Stomach smooth muscle (tissue), 2 donors: Measurements from ENCODE around the gene ZBTB47.

Source experiments
- H3K27ac ChIP-seq: one replicate; pipeline ENCODE4 v1.7.0; 2013; ENCODE audit warnings: mild to moderate bottlenecking, low read length, inconsistent platforms
- H3K27me3 ChIP-seq, 2 donors: one replicate each; pipeline ENCODE4 v1.7.0; 2013; ENCODE audit warnings: low read length in 2 of 2; ENCODE audit not compliant: insufficient read depth in 2 of 2, control insufficient read depth in 1 of 2
- H3K36me3 ChIP-seq, 2 donors: one replicate each; pipeline ENCODE4 v1.7.0; 2013; ENCODE audit warnings: low read length in 2 of 2; ENCODE audit not compliant: control insufficient read depth in 2 of 2, insufficient read depth in 2 of 2
- H3K4me1 ChIP-seq: one replicate; pipeline ENCODE4 v1.7.0; 2013; ENCODE audit warnings: low read length; ENCODE audit not compliant: control insufficient read depth, insufficient read depth
- H3K4me3 ChIP-seq, 2 donors: one replicate each; pipeline ENCODE4 v1.7.0; 2013; ENCODE audit warnings: low read length in 2 of 2
- H3K9ac ChIP-seq, 2 donors: one replicate each; pipeline ENCODE4 v1.7.0; 2013; ENCODE audit warnings: low read length in 2 of 2, mild to moderate bottlenecking in 1 of 2
- H3K9me3 ChIP-seq, 2 donors: one replicate each; pipeline ENCODE4 v1.7.0; 2013; ENCODE audit warnings: low read length in 2 of 2; ENCODE audit not compliant: control insufficient read depth in 2 of 2
- donor health status: healthy.
- donor health status: Pancreatic carcinoma.

Gene ZBTB47

GRCh38 chr3:42659451-42660130, 6.1 kb downstream of the ZBTB47 start:
- no peaks in the 10 kb centered on the region for H3K27me3 ChIP-seq
- no peak overlapping the region for H3K9ac ChIP-seq
- no peak overlapping the region for H3K4me3 ChIP-seq
- peaks cover 0 to 9% of the 10 kb centered on the region in 2 donors for H3K36me3 ChIP-seq
- H3K9me3 ChIP-seq = no peaks in the 10 kb centered on the region
- H3K27ac ChIP-seq = peak overlapping the region; percentile 46
- peaks cover 45% of the 10 kb centered on the region for H3K4me1 ChIP-seq

GRCh38 chr3:42660131-42660715, 6.7 kb downstream of the ZBTB47 start:
- Histone ChIP-seq H3K27me3 (no peaks in the 10 kb centered on the region), H3K36me3 (peaks cover 0 to 9% of the 10 kb centered on the region in 2 donors), H3K9ac (no peak overlapping the region), H3K4me1 (peaks cover 41% of the 10 kb centered on the region), H3K9me3 (no peaks in the 10 kb centered on the region), H3K4me3 (no peak overlapping the region), H3K27ac (peak overlapping the region; percentile 46)

GRCh38 chr3:42660898-42661297, 7.4 kb downstream of the ZBTB47 start:
- Histone ChIP-seq H3K36me3 (peaks cover 0 to 9% of the 10 kb centered on the region in 2 donors), H3K4me3 (no peak overlapping the region), H3K27ac (no peak overlapping the region), H3K9ac (no peak overlapping the region), H3K27me3 (no peaks in the 10 kb centered on the region), H3K9me3 (no peaks in the 10 kb centered on the region), H3K4me1 (peaks cover 40% of the 10 kb centered on the region)

DNA sequence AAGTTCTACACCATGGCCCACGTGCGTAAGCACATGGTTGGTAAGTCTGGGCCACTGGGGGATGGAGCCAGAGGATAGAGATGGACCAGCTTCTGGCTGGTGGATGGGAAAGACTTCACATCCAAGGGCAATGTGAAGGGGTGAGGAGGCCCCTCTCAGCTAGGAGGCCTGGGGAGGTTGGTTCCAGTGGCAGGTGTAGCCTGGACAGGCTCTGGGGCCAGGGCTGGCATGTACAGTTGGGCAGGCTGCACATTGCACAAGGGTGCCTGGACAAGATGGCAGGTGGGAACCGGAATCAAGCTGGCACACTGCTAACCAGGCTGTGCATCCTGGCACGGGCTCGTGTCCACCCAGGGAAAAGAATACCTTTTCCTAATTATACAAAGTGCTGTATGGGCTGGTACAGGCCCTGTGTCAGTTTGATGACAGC, 8.1 kb downstream of the ZBTB47 start:
- Histone ChIP-seq H3K27me3 (no peaks in the 10 kb centered on the region), H3K9ac (no peak overlapping the region), H3K9me3 (no peaks in the 10 kb centered on the region), H3K4me1 (peaks cover 42% of the 10 kb centered on the region), H3K27ac (no peak overlapping the region), H3K4me3 (no peak overlapping the region), H3K36me3 (peaks cover 0 to 9% of the 10 kb centered on the region in 2 donors)

- Histone ChIP-seq H3K27me3 (no peaks in the 10 kb centered on the region), H3K9ac (no peak overlapping the region), H3K9me3 (no peaks in the 10 kb centered on the region), H3K4me3 (no peak overlapping the region), H3K36me3 (peaks cover 0 to 7% of the 10 kb centered on the region in 2 donors), H3K4me1 (peaks cover 42% of the 10 kb centered on the region), H3K27ac (no peak overlapping the region)
These were observed 8.7 kb downstream of the ZBTB47 start for GRCh38 chr3:42662037-42662812.

GRCh38 chr3:42662813-42663535, 9.5 kb downstream of the ZBTB47 start:
- Histone ChIP-seq H3K4me3 (no peak overlapping the region), H3K36me3 (peaks cover 0 to 7% of the 10 kb centered on the region in 2 donors), H3K9me3 (no peaks in the 10 kb centered on the region), H3K9ac (no peak overlapping the region), H3K4me1 (peaks cover 50% of the 10 kb centered on the region), H3K27me3 (no peaks in the 10 kb centered on the region), H3K27ac (no peak overlapping the region)

GRCh38 chr3:42663581-42664437, 10.3 kb downstream of the ZBTB47 start:
- Histone ChIP-seq H3K4me3 (no peak overlapping the region), H3K36me3 (peaks cover 0 to 3% of the 10 kb centered on the region in 2 donors), H3K27me3 (no peaks in the 10 kb centered on the region), H3K4me1 (peaks cover 52% of the 10 kb centered on the region), H3K27ac (no peak overlapping the region), H3K9me3 (no peaks in the 10 kb centered on the region), H3K9ac (no peak overlapping the region)

GRCh38 chr3:42664438-42664803, 10.9 kb downstream of the ZBTB47 start:
- no peak overlapping the region for H3K9ac ChIP-seq
- no peaks in the 10 kb centered on the region for H3K9me3 ChIP-seq
- peaks cover 52% of the 10 kb centered on the region for H3K4me1 ChIP-seq
- no peak overlapping the region for H3K4me3 ChIP-seq
- no peak overlapping the region for H3K27ac ChIP-seq
- H3K36me3 ChIP-seq = peaks cover 0 to 2% of the 10 kb centered on the region in 2 donors
- H3K27me3 ChIP-seq = no peaks in the 10 kb centered on the region

DNA sequence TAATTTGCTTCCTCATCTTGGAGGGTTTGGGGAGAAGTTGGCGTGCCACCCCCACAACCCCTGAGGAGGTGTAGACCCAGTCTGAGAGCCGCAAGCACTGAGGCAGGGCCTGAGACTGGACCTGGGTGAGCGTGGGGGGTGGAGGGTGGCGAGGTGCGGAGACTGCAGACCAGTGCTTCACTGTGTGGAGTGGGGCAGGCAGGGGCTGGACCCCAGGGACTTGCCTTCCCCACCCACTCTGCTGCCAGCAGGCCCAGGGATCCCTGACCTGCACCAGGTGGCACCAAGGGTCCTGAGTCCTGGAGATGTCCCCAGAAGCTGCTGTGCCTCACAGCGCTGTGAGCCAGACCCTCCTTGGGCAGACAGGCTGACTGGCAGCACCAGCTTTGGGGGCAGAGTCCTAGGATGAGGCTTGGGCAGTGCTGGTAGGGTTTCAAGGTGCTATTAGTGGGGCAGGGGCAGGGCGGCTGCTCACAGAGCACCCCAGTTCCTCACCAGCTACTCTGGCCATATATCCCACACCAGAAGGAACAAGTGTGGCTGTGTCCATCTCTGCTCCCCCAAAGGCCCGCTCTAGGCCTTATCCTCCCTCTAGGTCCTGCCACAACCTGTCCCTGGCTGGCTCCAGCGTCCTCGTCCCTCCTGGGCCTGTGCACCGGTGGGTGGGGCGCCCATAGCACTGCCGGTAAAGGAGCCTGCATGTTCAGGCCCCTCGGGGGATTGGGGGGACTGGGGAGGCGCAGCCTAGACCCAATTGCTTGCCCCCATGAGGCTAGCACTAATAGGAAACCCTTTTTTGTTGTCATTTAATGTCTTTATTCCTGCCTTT, 11.8 kb downstream of the ZBTB47 start:
- H3K27me3 ChIP-seq = no peaks in the 10 kb centered on the region
- H3K4me3 ChIP-seq = no peak overlapping the region
- no peak overlapping the region for H3K9ac ChIP-seq
- peaks cover 43% of the 10 kb centered on the region for H3K4me1 ChIP-seq
- no peaks in the 10 kb centered on the region for H3K36me3 ChIP-seq
- H3K27ac ChIP-seq = peak overlapping the region; percentile 11
- no peaks in the 10 kb centered on the region for H3K9me3 ChIP-seq
